Measurements from ENCODE around the gene SP3.

DNA sequence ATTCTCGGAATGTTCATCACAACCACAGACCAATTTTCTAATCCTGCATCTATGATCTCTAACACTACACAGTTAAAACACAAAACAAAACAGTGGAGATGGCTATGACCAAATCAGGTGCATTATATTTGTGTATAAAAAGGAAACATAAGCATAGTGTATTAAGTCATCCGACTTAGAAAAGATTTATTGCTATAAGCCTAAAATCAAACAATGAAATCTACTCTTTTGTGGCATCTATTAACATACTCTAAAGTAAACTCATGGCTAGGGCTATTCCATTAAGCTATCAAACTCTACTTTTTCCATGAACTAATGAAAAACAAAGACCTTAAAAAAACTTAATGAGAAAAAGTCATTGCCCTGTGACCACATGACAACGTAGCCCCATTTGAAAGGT is 8.7 kb downstream of the SP3 start:
- TF ChIP-seq, protein P1, sequence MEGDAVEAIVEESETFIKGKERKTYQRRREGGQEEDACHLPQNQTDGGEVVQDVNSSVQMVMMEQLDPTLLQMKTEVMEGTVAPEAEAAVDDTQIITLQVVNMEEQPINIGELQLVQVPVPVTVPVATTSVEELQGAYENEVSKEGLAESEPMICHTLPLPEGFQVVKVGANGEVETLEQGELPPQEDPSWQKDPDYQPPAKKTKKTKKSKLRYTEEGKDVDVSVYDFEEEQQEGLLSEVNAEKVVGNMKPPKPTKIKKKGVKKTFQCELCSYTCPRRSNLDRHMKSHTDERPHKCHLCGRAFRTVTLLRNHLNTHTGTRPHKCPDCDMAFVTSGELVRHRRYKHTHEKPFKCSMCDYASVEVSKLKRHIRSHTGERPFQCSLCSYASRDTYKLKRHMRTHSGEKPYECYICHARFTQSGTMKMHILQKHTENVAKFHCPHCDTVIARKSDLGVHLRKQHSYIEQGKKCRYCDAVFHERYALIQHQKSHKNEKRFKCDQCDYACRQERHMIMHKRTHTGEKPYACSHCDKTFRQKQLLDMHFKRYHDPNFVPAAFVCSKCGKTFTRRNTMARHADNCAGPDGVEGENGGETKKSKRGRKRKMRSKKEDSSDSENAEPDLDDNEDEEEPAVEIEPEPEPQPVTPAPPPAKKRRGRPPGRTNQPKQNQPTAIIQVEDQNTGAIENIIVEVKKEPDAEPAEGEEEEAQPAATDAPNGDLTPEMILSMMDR (IDR thresholded peaks at IDR 0.05), result no peak
- TF ChIP-seq POLR2A (IDR thresholded peaks at IDR 0.05), result no peak
